H1 (cell line): Measurements from ENCODE around the gene PTCSC3. TPM values are rescaled to one million over a fixed set of nuclear protein-coding genes. Genes with fewer than 3 reads are reported as not detected.

Source experiments
- CTCF ChIA-PET: fragments of 300-600 bp; sonication (Branson Sonifier 250); formaldehyde crosslinking; loops from one replicate; lab custom pipeline; 2021; ENCODE audit not compliant: partially characterized antibody; lab: Charles Lee
- POLR2A ChIA-PET: fragments of 300-600 bp; sonication (Branson Sonifier 250); formaldehyde crosslinking; loops from one replicate; lab custom pipeline; 2021; ENCODE audit warnings: inconsistent platforms; ENCODE audit not compliant: partially characterized antibody; lab: Charles Lee
- DNase-seq, 2 experiments: peaks; one replicate each; pipeline versions ENCODE4 v3.0.0 to v3.0.0-alpha.2; 2010 to 2022; ENCODE audit warnings: low spot score in 2 of 2, low read depth in 1 of 2, mixed read lengths in 1 of 2
- FAIRE-seq: peaks from 2 replicates; lab custom pipeline; 2011; peaks lifted over from hg19 to GRCh38; lab: Jason Lieb, UNC
- H2AFZ ChIP-seq: 2 replicates; pipeline ENCODE4 v1.8.1; 2012; ENCODE audit warnings: low read length, inconsistent platforms
- H2AK5ac ChIP-seq: 2 replicates; pipeline ENCODE4 v1.6.1; 2013; ENCODE audit warnings: low read depth, low read length
- H2BK120ac ChIP-seq: replicated peaks from 2 replicates; pipeline ENCODE3; 2013; ENCODE audit warnings: low read depth, low read length, inconsistent platforms
- H2BK12ac ChIP-seq: 2 replicates; pipeline ENCODE4 v1.6.1; 2013; ENCODE audit warnings: low read depth, low read length
- H2BK15ac ChIP-seq: 2 replicates; pipeline ENCODE4 v1.6.1; 2013; ENCODE audit warnings: low read length
- H2BK20ac ChIP-seq: 2 replicates; pipeline ENCODE4 v1.6.1; 2013; ENCODE audit warnings: low read length
- H2BK5ac ChIP-seq: 2 replicates; pipeline ENCODE4 v1.6.1; 2013; ENCODE audit warnings: low read depth, low read length
- H3K14ac ChIP-seq: 2 replicates; pipeline ENCODE4 v1.6.1; 2013; ENCODE audit warnings: inconsistent platforms; ENCODE audit not compliant: insufficient read length
- H3K18ac ChIP-seq: 2 replicates; pipeline ENCODE4 v1.6.1; 2013; ENCODE audit warnings: low read length; ENCODE audit errors: extremely low read depth
- H3K23ac ChIP-seq: 2 replicates; pipeline ENCODE4 v1.6.1; 2013; ENCODE audit warnings: inconsistent platforms; ENCODE audit not compliant: insufficient read length
- H3K23me2 ChIP-seq: 2 replicates; pipeline ENCODE4 v1.6.1; 2013; ENCODE audit warnings: low read depth, low read length
- H3K27ac ChIP-seq: 2 replicates; pipeline ENCODE4 v1.6.1; 2011; ENCODE audit warnings: low read depth, low read length, inconsistent platforms
- H3K27me3 ChIP-seq, 4 experiments: replicated peaks in 1 of 4; 1 replicate in 1 of 4; 2 replicates in 3 of 4; pipeline versions ENCODE4 v1.6.1 to v1.8.1; 2011 to 2013; ENCODE audit warnings: low read length in 3 of 4, mild to moderate bottlenecking in 3 of 4, inconsistent platforms in 2 of 4, mixed read lengths in 2 of 4, moderate library complexity in 1 of 4; ENCODE audit not compliant: control insufficient read depth in 3 of 4, insufficient read depth in 3 of 4; ENCODE audit errors: extremely low read depth in 1 of 4
- H3K36me3 ChIP-seq, 4 experiments: 2 replicates each; pipeline versions ENCODE4 v1.6.1 to v1.8.1; 2011 to 2013; ENCODE audit warnings: mild to moderate bottlenecking in 4 of 4, low read length in 3 of 4, moderate library complexity in 2 of 4, control low read depth in 1 of 4, inconsistent platforms in 1 of 4; ENCODE audit not compliant: insufficient read depth in 4 of 4, control insufficient read depth in 2 of 4
- H3K4ac ChIP-seq: replicated peaks from 2 replicates; pipeline ENCODE3; 2013; ENCODE audit warnings: low read length, low read depth, mixed read lengths, inconsistent platforms; ENCODE audit not compliant: insufficient read length
- H3K4me1 ChIP-seq, 4 experiments: replicated peaks in 1 of 4; 1 replicate in 1 of 4; 2 replicates in 3 of 4; pipeline versions ENCODE4 v1.6.1 to v1.8.1; 2011 to 2013; ENCODE audit warnings: low read length in 3 of 4, inconsistent platforms in 2 of 4, mixed read lengths in 1 of 4; ENCODE audit not compliant: insufficient read depth in 4 of 4, control insufficient read depth in 3 of 4
- H3K4me2 ChIP-seq, 2 experiments: 2 replicates each; pipeline versions ENCODE4 v1.6.1 to v1.8.1; 2011 to 2013; ENCODE audit warnings: low read depth in 2 of 2, low read length in 2 of 2, control low read depth in 1 of 2, inconsistent platforms in 1 of 2, mild to moderate bottlenecking in 1 of 2; ENCODE audit not compliant: insufficient read depth in 1 of 2
- H3K4me3 ChIP-seq, 4 experiments: fragments of 200-600, 300-600 bp in 1 of 4; sonication (generic), shearing (Covaris generic), sonication (Bioruptor Twin) in 1 of 4; 2 replicates each; pipeline versions ENCODE4 v1.5.1 to v1.8.1; 2011 to 2016; ENCODE audit warnings: low read length in 4 of 4, low read depth in 3 of 4, control low read depth in 2 of 4, inconsistent platforms in 2 of 4, mild to moderate bottlenecking in 2 of 4, mixed read lengths in 1 of 4, moderate library complexity in 1 of 4; ENCODE audit not compliant: insufficient read depth in 2 of 4; ENCODE audit errors: extremely low read depth in 1 of 4
- H3K56ac ChIP-seq: replicated peaks from 2 replicates; pipeline ENCODE3; 2013; ENCODE audit warnings: low read depth, mild to moderate bottlenecking, mixed read lengths, low read length, inconsistent platforms; ENCODE audit not compliant: insufficient read length
- H3K79me1 ChIP-seq: 2 replicates; pipeline ENCODE4 v1.6.1; 2013; ENCODE audit warnings: low read depth, low read length, control low read depth
- H3K79me2 ChIP-seq, 2 experiments: 2 replicates each; pipeline versions ENCODE4 v1.6.1 to v1.8.1; 2012 to 2013; ENCODE audit warnings: low read length in 2 of 2, mild to moderate bottlenecking in 2 of 2, inconsistent platforms in 1 of 2; ENCODE audit not compliant: insufficient read depth in 2 of 2, control insufficient read depth in 1 of 2
- H3K9ac ChIP-seq, 4 experiments: replicated peaks in 1 of 4; 1 replicate in 1 of 4; 2 replicates in 3 of 4; pipeline versions ENCODE4 v1.6.1 to v1.8.1; 2011 to 2013; ENCODE audit warnings: low read depth in 3 of 4, low read length in 3 of 4, control low read depth in 2 of 4, mild to moderate bottlenecking in 2 of 4, moderate library complexity in 2 of 4, inconsistent platforms in 1 of 4; ENCODE audit errors: extremely low read depth in 1 of 4
- H3K9me3 ChIP-seq, 2 experiments: 2 replicates each; pipeline versions ENCODE4 v1.6.1 to v1.8.1; 2012 to 2013; ENCODE audit warnings: mild to moderate bottlenecking in 2 of 2, moderate library complexity in 2 of 2, control low read depth in 1 of 2, inconsistent platforms in 1 of 2, low read depth in 1 of 2, low read length in 1 of 2, mixed read lengths in 1 of 2; ENCODE audit not compliant: insufficient read depth in 2 of 2
- H4K20me1 ChIP-seq, 2 experiments: replicated peaks in 1 of 2; 2 replicates each; pipeline versions ENCODE3 to v1.8.1; 2011 to 2013; ENCODE audit warnings: inconsistent platforms in 2 of 2, low read length in 2 of 2, mild to moderate bottlenecking in 1 of 2; ENCODE audit not compliant: insufficient read depth in 2 of 2, control insufficient read depth in 1 of 2
- H4K5ac ChIP-seq: 2 replicates; pipeline ENCODE4 v1.6.1; 2013; ENCODE audit warnings: low read length, low read depth, mixed read lengths, inconsistent platforms; ENCODE audit not compliant: insufficient read length
- H4K8ac ChIP-seq: 2 replicates; pipeline ENCODE4 v1.8.0; 2013; ENCODE audit warnings: mild to moderate bottlenecking, moderate library complexity, low read length, inconsistent platforms; ENCODE audit not compliant: insufficient read depth; ENCODE audit errors: extremely low read depth
- H4K91ac ChIP-seq: replicated peaks from 2 replicates; pipeline ENCODE3; 2013; ENCODE audit warnings: low read length, mixed read lengths, inconsistent platforms; ENCODE audit not compliant: insufficient read length
- ATF3 ChIP-seq: IDR thresholded peaks from 2 replicates; pipeline ENCODE4 v1.6.1; 2011; ENCODE audit warnings: low read depth, mild to moderate bottlenecking, low read length; ENCODE audit not compliant: insufficient read depth
- CEBPB ChIP-seq: IDR thresholded peaks from 2 replicates; pipeline ENCODE4 v1.6.1; 2012; ENCODE audit warnings: low read depth, low read length
- CTCF ChIP-seq, 3 experiments: IDR thresholded peaks; 1 replicate in 2 of 3; 2 replicates in 1 of 3; pipeline versions ENCODE4 v1.5.1 to v1.6.1; 2011; ENCODE audit warnings: low read length in 3 of 3, mild to moderate bottlenecking in 3 of 3, inconsistent platforms in 2 of 3, low read depth in 1 of 3, moderate library complexity in 1 of 3; ENCODE audit not compliant: insufficient read depth in 1 of 3; ENCODE audit errors: control extremely low read depth in 1 of 3
- FOSL1 ChIP-seq: IDR thresholded peaks from 2 replicates; pipeline ENCODE4 v1.6.1; 2011; ENCODE audit warnings: mild to moderate bottlenecking, low read depth, low read length, moderate library complexity; ENCODE audit not compliant: insufficient read depth
- KDM4A ChIP-seq: IDR thresholded peaks from one replicate; pipeline ENCODE4 v1.7.1; 2012; ENCODE audit warnings: low read depth, mild to moderate bottlenecking, moderate library complexity, low read length, inconsistent platforms; ENCODE audit not compliant: severe bottlenecking
- MAX ChIP-seq: IDR thresholded peaks from 2 replicates; pipeline ENCODE4 v1.6.1; 2012; ENCODE audit warnings: inconsistent platforms
- RNF2 ChIP-seq: fragments of 200-900, 300-1000 bp; sonication (generic); IDR thresholded peaks from 2 replicates; pipeline ENCODE4 v1.7.1; 2016; ENCODE audit warnings: borderline replicate concordance, low read depth, mild to moderate bottlenecking, antibody characterized with exemption, low read length; ENCODE audit not compliant: poor library complexity, severe bottlenecking; ENCODE audit errors: missing control alignments
- SAP30 ChIP-seq: fragments of 300-600 bp; sonication (generic); IDR thresholded peaks from 2 replicates; pipeline ENCODE4 v1.7.1; 2012; ENCODE audit warnings: low read length, moderate library complexity, mild to moderate bottlenecking, inconsistent platforms; ENCODE audit not compliant: insufficient read depth, insufficient replicate concordance
- SP2 ChIP-seq: IDR thresholded peaks from 2 replicates; pipeline ENCODE4 v1.6.1; 2012; ENCODE audit warnings: mild to moderate bottlenecking, low read length, inconsistent platforms
- SP4 ChIP-seq: IDR thresholded peaks from 2 replicates; pipeline ENCODE4 v1.6.1; 2012; ENCODE audit warnings: low read length, inconsistent platforms
- WGBS, 2 experiments: shearing (Covaris generic) in 1 of 2; methylation state at CpG; one replicate each; pipeline versions ENCODE4 v1.1.6 to v1.1.7; 2013 to 2015; ENCODE audit warnings: low lambda C conversion rate in 2 of 2, mixed read lengths in 2 of 2, inconsistent platforms in 1 of 2, low coverage in 1 of 2, missing lambda C conversion rate in 1 of 2; ENCODE audit not compliant: insufficient replicate concordance in 2 of 2, insufficient coverage in 1 of 2, insufficient read length in 1 of 2; ENCODE audit errors: extremely low coverage in 1 of 2, missing lambda C conversion rate in 1 of 2; 5-methylcytosine and 5-hydroxymethylcytosine counted together
- polyA plus RNA-seq, 7 experiments: library from polyadenylated mRNA; depleted of rRNA in 3 of 7; stranded (reverse) in 5 of 7; unstranded in 2 of 7; fragments of >200 nt in 5 of 7; fragments of 200-250 nt in 2 of 7; gene quantifications; 1 replicate in 5 of 7; 2 replicates in 1 of 7; 4 replicates in 1 of 7; pipeline versions ENCODE4 v1.2.1 to v1.2.3, GENCODE V29; 2011 to 2013; ENCODE audit warnings: missing spikeins in 2 of 7, mixed read lengths in 2 of 7
- total RNA-seq: library from RNA; stranded (reverse); fragmentation: NEBNext Ultra II Directional; extraction: Animal tissue kit (Norgen Biotek cat#: 25700); gene quantifications from 2 replicates; pipeline ENCODE4 v1.2.1, GENCODE V29; 2021

The PTCSC3 gene
- total and polyA plus RNA-seq, 2 of the 8 experiments (the other 6 are each of a cell fraction or from before 2014, with no cell fraction given), result not detected

GRCh38 chr14:36087411-36087810, 89.1 kb downstream of the PTCSC3 start:
- Histone ChIP-seq H4K5ac (no peak overlapping the region), H3K23me2 (no peaks in the 10 kb centered on the region), H3K4ac (no peak overlapping the region), H4K8ac (no peak overlapping the region), H3K9ac (no peak overlapping the region), H2BK15ac (no peak overlapping the region), H3K4me2 (no peak overlapping the region), H3K9me3 (no peaks in the 10 kb centered on the region; a peak in 1 of 4 replicates), H4K20me1 (no peaks in the 10 kb centered on the region), H3K4me3 (no peak overlapping the region), H3K27ac (no peak overlapping the region), H3K18ac (no peak overlapping the region), H4K91ac (no peak overlapping the region), H3K56ac (no peak overlapping the region), H3K27me3 (peaks cover 0 to 1% (median 0%) of the 10 kb centered on the region in 4 experiments; a peak in 1 of 7 replicates), H3K23ac (no peak overlapping the region), H2AFZ (no peak overlapping the region), H2BK12ac (no peak overlapping the region), H3K79me2 (no peaks in the 10 kb centered on the region), H3K4me1 (no peaks in the 10 kb centered on the region), H2BK5ac (no peak overlapping the region), H2BK20ac (no peak overlapping the region), H3K36me3 (no peaks in the 10 kb centered on the region), H3K14ac (no peak overlapping the region), H3K79me1 (no peaks in the 10 kb centered on the region), H2AK5ac (no peak overlapping the region), H2BK120ac (no peak overlapping the region)
- no peak for DNase-seq
- POLR2A ChIA-PET, result no interaction called here
- CTCF ChIA-PET, result interaction anchor here (0.5 to 2.5 kb wide), 2 partner anchors 17 to 137 kb away, joined by 3 to 20 read pairs; no protein-coding TSS in a partner anchor
- FAIRE-seq, result no peak
- WGBS, 2 experiments, result 81% methylated on average over 3 of the region's 3 CpGs; no CpG with 5 or more reads in 1 of the 2 experiments
- TF ChIP-seq KDM4A (no peak), CTCF (IDR thresholded peaks at IDR 0.05; ENCODE audit: control extremely low read depth in 1 of 3, insufficient read depth in 1 of 3, low read depth in 1 of 3, low read length in 3 of 3) (no peak), SAP30 (no peak), SP4 (no peak), MAX (no peak), RNF2 (no peak), FOSL1 (no peak), SP2 (no peak), CEBPB (no peak), ATF3 (no peak)
